ENCODE data around the gene UBE3D. TPM values are rescaled to one million over a fixed set of nuclear protein-coding genes. Genes with fewer than 3 reads are reported as not detected.
"Not testable (repeated sequence)": the region's sequence is repeated elsewhere in the genome, so short reads cannot be mapped to it uniquely, and the experiment has no call there.

The UBE3D gene
- total and polyA plus RNA-seq, 3 donors from 2014 or later = 2.4 to 16.4 (median 13.9) TPM

DNA sequence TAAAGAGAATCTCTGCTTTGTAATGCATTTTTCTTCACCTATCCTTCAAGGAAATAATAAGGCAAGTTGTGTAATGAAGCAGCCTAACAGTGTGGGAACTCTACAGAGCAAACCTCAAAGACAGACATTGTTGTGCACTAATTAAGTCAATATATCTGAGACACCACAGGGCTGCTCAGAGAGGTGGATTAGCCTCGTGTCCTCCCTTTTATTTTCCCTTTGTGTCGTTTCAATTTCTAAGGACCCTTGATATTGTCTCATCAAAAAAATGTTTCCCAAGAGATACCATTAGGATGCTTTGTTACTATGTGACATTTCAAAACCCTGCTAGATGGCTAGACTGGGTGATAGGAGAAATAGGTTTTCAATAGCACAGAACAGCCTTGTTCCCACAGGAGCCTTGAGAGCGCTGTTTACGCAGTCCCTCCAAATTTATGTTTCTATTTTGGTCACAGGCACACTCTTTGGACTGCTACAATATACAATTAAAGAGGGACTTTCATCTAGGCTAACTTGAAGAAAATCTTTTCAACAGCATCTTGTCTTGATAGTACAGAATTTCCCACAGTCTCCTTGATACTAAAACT lies 23.1 kb downstream of the UBE3D start:
- TF ChIP-seq, protein P1, sequence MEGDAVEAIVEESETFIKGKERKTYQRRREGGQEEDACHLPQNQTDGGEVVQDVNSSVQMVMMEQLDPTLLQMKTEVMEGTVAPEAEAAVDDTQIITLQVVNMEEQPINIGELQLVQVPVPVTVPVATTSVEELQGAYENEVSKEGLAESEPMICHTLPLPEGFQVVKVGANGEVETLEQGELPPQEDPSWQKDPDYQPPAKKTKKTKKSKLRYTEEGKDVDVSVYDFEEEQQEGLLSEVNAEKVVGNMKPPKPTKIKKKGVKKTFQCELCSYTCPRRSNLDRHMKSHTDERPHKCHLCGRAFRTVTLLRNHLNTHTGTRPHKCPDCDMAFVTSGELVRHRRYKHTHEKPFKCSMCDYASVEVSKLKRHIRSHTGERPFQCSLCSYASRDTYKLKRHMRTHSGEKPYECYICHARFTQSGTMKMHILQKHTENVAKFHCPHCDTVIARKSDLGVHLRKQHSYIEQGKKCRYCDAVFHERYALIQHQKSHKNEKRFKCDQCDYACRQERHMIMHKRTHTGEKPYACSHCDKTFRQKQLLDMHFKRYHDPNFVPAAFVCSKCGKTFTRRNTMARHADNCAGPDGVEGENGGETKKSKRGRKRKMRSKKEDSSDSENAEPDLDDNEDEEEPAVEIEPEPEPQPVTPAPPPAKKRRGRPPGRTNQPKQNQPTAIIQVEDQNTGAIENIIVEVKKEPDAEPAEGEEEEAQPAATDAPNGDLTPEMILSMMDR (IDR thresholded peaks at IDR 0.05) = no peak
- TF ChIP-seq POLR2A (IDR thresholded peaks at IDR 0.05) = no peak
- Histone ChIP-seq H3K27me3 (no peaks in the 10 kb centered on the region), H3K4me1 (peaks cover 9% of the 10 kb centered on the region), H3K9me3 (no peaks in the 10 kb centered on the region), H3K4me3 (no peak overlapping the region), H3K27ac (peak overlapping the region; percentile 7 to 58), H3K36me3 (ENCODE audit: low read depth, missing control alignments) (no peaks in the 10 kb centered on the region)
- WGBS, 2 donors = 53 to 67% methylated on average over 4 of the region's 4 CpGs
- intact Hi-C loops (cut with DNase I; ENCODE audit: low total_unique reads) = no loop called here
- DNase-seq = peak; percentile 67

DNA sequence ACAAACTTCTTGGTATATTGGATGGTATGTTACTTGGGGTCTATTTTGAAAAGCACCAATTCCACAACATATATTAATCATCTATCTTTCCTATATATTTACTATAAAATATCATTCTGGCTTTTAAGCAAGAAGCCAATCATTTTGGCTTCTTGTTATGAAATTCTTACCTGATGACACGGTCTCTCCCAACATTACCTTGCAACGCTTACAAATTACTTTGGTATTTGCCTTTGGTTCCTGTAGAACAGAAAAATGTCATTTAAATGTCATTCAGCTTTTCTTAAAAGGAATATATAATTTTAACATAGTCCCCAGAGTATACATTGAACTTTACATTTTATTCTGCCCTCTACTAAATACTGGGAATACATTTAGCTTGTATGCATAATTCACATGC lies 27.4 kb downstream of the UBE3D start:
- DNase-seq = no peak
- Histone ChIP-seq H3K36me3 (ENCODE audit: low read depth, missing control alignments) (no peaks in the 10 kb centered on the region), H3K4me1 (peaks cover 5% of the 10 kb centered on the region), H3K27ac (no peak overlapping the region), H3K27me3 (no peaks in the 10 kb centered on the region), H3K9me3 (no peaks in the 10 kb centered on the region), H3K4me3 (no peak overlapping the region)
- intact Hi-C loops (cut with DNase I; ENCODE audit: low total_unique reads) = no loop called here
- WGBS, 2 donors = 96 to 97% methylated on average over 2 of the region's 2 CpGs
- no peak for TF ChIP-seq POLR2A (IDR thresholded peaks at IDR 0.05)
- TF ChIP-seq, protein P1 (IDR thresholded peaks at IDR 0.05) = no peak

DNA sequence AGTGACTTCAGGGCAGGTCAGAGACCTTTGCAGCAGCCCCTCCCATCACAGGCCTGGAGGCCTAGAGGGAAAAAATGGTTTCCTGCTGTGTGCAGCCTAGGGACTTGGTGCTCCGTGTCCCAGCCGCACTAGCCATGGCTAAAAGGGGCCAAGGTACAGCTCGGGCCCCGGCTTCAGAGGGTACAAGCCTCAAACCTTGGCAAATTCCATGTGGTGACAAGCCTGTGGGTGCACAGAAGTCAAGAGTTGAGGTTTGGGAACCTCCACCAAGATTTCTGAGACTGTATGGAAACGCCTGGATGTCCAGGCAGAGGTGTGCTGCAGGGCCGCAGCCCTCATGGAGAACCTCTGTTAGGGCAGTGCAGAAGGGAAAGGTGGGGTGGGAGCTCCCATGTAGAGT lies 34.0 kb downstream of the UBE3D start:
- H3K27ac ChIP-seq = no peak overlapping the region
- DNase-seq = no peak
- H3K4me1 ChIP-seq = no peaks in the 10 kb centered on the region
- no peaks in the 10 kb centered on the region for H3K36me3 ChIP-seq (ENCODE audit: low read depth, missing control alignments)
- H3K27me3 ChIP-seq = no peaks in the 10 kb centered on the region
- no peak overlapping the region for H3K4me3 ChIP-seq
- no peaks in the 10 kb centered on the region for H3K9me3 ChIP-seq
- intact Hi-C loops (cut with DNase I; ENCODE audit: low total_unique reads) = no loop called here
- no peak for TF ChIP-seq POLR2A (IDR thresholded peaks at IDR 0.05)
- TF ChIP-seq, protein P1 (IDR thresholded peaks at IDR 0.05) = no peak
- WGBS, 2 donors = 96 to 99% methylated on average over 6 of the region's 6 CpGs

DNA sequence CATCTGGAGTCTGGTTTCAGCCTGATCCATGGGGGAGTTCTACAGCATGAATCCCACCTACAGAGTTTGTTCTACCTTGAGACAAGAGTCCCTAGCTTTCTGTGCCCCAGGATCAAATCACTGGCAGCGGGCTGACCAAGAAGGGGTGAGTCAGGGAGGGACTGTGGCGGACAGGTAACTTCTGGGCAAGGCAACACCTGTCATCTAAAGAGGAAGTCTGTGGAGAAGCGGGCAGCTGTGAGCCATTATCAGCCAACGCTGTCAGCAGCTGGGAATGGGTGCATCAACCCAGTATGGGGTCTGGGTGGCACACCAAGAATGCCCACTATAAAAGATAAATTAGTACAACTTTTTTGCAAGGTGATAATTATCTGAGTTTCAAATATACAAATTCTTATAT lies 45.9 kb downstream of the UBE3D start:
- H3K36me3 ChIP-seq (ENCODE audit: low read depth, missing control alignments) = no peaks in the 10 kb centered on the region

DNA sequence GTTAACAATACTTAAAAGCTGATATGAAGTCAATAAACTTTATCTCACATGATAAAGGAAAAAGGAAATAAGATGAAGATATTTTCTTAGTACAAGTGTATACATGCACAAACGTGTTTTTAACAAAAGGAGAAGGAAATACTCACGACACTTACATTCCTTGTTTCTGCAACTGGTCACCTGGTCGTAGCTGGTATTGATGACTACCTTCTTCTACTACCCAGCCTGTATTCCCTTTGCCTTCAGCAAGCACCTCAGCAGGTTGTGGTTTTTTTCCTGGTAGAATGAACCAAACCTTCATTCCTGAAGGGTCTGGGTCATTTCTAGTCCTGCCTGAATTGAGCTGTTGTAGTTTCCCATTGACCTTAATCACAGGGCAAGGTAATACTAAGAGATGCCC lies 54.5 kb downstream of the UBE3D start:
- H3K27me3 ChIP-seq; DNase-seq; intact Hi-C loops (cut with DNase I; ENCODE audit: low total_unique reads); H3K27ac ChIP-seq; H3K4me3 ChIP-seq; H3K36me3 ChIP-seq (ENCODE audit: low read depth, missing control alignments); H3K9me3 ChIP-seq; H3K4me1 ChIP-seq: not testable (repeated sequence)
- 91 to 92% methylated on average over 3 of the region's 3 CpGs for WGBS, 2 donors

More for the DNA sequence above, 45.9 kb downstream of the UBE3D start:
- no peak overlapping the region for H3K4me3 ChIP-seq
- H3K4me1 ChIP-seq = no peaks in the 10 kb centered on the region
- intact Hi-C loops (cut with DNase I; ENCODE audit: low total_unique reads) = no loop called here
- no peak overlapping the region for H3K27ac ChIP-seq
- TF ChIP-seq POLR2A (IDR thresholded peaks at IDR 0.05) = no peak
- TF ChIP-seq, protein P1 (IDR thresholded peaks at IDR 0.05) = no peak
- WGBS, 2 donors = 94 to 95% methylated on average over 4 of the region's 4 CpGs
- no peak for DNase-seq
- H3K9me3 ChIP-seq = no peaks in the 10 kb centered on the region
- H3K27me3 ChIP-seq = no peaks in the 10 kb centered on the region

All from testis (tissue), 3 donors.